IPS-18a (cell line): ENCODE data around the gene VPS4B.

Experiments used
- H3K27ac ChIP-seq: one replicate; pipeline ENCODE4 v1.5.1; 2013; ENCODE audit warnings: low read length
- H3K27me3 ChIP-seq: one replicate; pipeline ENCODE4 v1.6.1; 2013; ENCODE audit warnings: mild to moderate bottlenecking, low read length; ENCODE audit not compliant: control insufficient read depth, insufficient read depth
- H3K36me3 ChIP-seq: one replicate; pipeline ENCODE4 v1.6.1; 2013; ENCODE audit warnings: low read depth, low read length; ENCODE audit not compliant: control insufficient read depth
- H3K4me1 ChIP-seq: one replicate; pipeline ENCODE4 v1.6.1; 2013; ENCODE audit warnings: low read depth, low read length; ENCODE audit not compliant: control insufficient read depth
- H3K4me3 ChIP-seq: one replicate; pipeline ENCODE4 v1.5.1; 2013; ENCODE audit warnings: low read length
- H3K9ac ChIP-seq: one replicate; pipeline ENCODE4 v1.6.1; 2013; ENCODE audit warnings: mild to moderate bottlenecking, low read length, moderate library complexity
- H3K9me3 ChIP-seq: one replicate; pipeline ENCODE4 v1.6.1; 2013; ENCODE audit warnings: low read depth, low read length; ENCODE audit not compliant: control insufficient read depth

The VPS4B gene

DNA sequence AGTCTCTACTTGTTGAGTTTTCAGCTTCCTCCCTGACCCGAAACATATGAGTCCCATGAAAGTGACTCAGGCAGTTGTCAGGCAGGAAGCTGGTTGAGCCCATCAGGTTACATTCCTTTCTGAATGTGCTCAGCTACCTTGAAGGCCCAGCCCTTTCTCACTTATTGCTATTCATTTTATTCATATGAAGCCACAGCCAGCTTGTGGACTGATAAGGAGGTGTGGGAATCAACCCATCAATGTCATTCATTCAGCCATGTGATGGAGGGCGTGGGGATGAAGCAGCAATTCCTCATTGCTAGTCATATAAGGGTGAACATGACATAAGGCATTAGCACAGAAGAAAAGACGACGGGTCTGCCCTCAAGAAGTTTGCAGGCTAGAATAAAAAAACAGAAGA, 5.3 kb upstream of the VPS4B start:
- Histone ChIP-seq H3K9ac (no peak overlapping the region), H3K4me3 (no peak overlapping the region), H3K9me3 (no peaks in the 10 kb centered on the region), H3K4me1 (no peaks in the 10 kb centered on the region), H3K27ac (no peak overlapping the region), H3K36me3 (no peaks in the 10 kb centered on the region), H3K27me3 (no peaks in the 10 kb centered on the region)

GRCh38 chr18:63422864-63423304, 608 bp upstream of the VPS4B start:
- peak overlapping the region; percentile 10 for H3K27ac ChIP-seq
- H3K27me3 ChIP-seq: no peaks in the 10 kb centered on the region

DNA sequence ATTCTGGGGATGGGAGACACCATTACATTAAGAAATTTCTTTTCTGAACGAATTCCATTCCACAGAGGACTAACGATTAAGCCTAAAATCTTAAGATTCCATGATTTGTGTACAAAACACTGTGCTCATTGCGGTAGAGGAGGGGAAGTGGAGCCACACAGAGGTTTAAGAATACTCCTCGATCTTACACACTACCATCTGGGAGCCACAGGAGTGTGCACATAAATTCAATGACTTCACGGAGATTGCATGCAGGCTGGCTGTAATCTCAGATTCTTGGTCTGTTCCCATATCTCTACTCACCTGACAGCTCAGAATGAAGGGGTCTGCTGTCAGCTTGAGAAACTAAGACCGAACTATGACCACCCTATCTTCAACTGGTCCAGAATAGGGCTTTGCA, 762 bp downstream of the VPS4B start:
- H3K36me3 ChIP-seq: peaks cover 3% of the 10 kb centered on the region
- peak overlapping the region; percentile 95 for H3K9ac ChIP-seq
- H3K9me3 ChIP-seq: no peaks in the 10 kb centered on the region
- H3K4me3 ChIP-seq: peak overlapping the region; percentile 80
- no peaks in the 10 kb centered on the region for H3K27me3 ChIP-seq
- peak overlapping the region; percentile 4 for H3K27ac ChIP-seq
- H3K4me1 ChIP-seq: no peaks in the 10 kb centered on the region

More at GRCh38 chr18:63422864-63423304, 608 bp upstream of the VPS4B start:
- H3K9me3 ChIP-seq: no peaks in the 10 kb centered on the region
- H3K4me1 ChIP-seq: no peaks in the 10 kb centered on the region
- peaks cover 3% of the 10 kb centered on the region for H3K36me3 ChIP-seq
- H3K4me3 ChIP-seq: peak overlapping the region; percentile 80
- peak overlapping the region; percentile 95 for H3K9ac ChIP-seq

- Histone ChIP-seq H3K27me3 (no peaks in the 10 kb centered on the region), H3K4me3 (no peak overlapping the region), H3K9ac (no peak overlapping the region), H3K27ac (no peak overlapping the region), H3K9me3 (no peaks in the 10 kb centered on the region), H3K36me3 (peaks cover 54% of the 10 kb centered on the region), H3K4me1 (no peaks in the 10 kb centered on the region)
Observed at GRCh38 chr18:63412953-63413352, 9.3 kb downstream of the VPS4B start.

DNA sequence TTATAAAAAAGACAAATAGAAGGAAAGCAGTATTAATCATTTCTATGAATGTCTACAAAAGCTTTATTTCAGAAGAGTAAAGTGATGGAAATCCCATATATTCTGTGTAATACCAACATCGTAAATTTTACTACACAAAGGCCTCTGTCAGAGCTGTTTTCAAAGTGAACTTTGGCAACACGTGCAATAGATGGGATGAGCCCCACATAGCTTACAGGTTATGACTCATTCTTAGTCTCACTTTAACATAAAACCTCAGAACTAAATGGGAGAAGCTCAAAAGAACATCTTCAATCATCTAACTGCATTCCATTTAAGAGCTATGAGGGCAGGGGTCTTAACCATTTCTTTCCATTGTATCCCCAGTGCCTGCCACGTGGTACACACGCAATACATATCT, 11.5 kb downstream of the VPS4B start:
- Histone ChIP-seq H3K36me3 (peaks cover 65% of the 10 kb centered on the region), H3K27me3 (no peaks in the 10 kb centered on the region), H3K9ac (no peak overlapping the region), H3K4me1 (no peaks in the 10 kb centered on the region), H3K4me3 (no peak overlapping the region), H3K9me3 (no peaks in the 10 kb centered on the region), H3K27ac (no peak overlapping the region)

DNA sequence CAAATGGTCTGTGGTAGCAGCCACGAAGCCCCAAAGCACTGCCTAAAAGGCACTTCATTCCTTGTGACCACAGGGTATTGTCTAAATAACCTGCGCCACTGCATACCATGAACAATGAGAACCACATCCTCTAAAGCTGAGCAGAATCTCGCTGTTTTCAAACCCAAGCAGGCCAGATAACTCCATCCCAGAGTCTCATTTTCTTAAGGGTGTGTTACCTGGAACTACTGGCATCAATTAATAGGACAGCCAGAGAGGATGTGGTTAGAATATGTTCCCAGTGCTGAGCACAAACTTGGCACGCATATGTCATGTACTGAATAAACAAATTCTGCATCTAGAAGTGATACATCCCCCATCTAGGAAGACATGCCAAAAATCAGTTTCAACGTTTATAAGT, 13.0 kb downstream of the VPS4B start:
- Histone ChIP-seq H3K4me3 (no peak overlapping the region), H3K4me1 (no peaks in the 10 kb centered on the region), H3K9ac (no peak overlapping the region), H3K27me3 (no peaks in the 10 kb centered on the region), H3K27ac (no peak overlapping the region), H3K9me3 (no peaks in the 10 kb centered on the region), H3K36me3 (peaks cover 53% of the 10 kb centered on the region)

DNA sequence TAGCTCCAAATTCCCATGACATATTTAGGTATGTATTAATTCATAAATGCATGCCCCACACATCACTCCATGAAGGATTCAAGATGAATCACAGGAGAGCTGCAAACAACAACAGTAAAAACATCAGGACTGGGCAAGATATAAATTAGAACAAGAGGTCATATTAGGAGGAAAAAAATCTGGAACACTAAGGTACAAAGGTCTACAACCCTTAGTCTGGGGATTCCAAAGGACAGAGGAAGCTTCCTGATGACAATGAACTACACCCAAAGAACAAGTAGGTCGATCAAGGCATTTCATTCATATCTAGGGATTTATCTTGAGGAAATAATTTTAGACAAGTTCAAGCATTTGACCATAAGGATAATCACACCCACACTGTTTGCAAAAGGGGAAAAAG, 14.5 kb downstream of the VPS4B start:
- Histone ChIP-seq H3K27me3 (no peaks in the 10 kb centered on the region), H3K9me3 (no peaks in the 10 kb centered on the region), H3K4me3 (no peak overlapping the region), H3K27ac (no peak overlapping the region), H3K9ac (no peak overlapping the region), H3K36me3 (peaks cover 64% of the 10 kb centered on the region), H3K4me1 (no peaks in the 10 kb centered on the region)

DNA sequence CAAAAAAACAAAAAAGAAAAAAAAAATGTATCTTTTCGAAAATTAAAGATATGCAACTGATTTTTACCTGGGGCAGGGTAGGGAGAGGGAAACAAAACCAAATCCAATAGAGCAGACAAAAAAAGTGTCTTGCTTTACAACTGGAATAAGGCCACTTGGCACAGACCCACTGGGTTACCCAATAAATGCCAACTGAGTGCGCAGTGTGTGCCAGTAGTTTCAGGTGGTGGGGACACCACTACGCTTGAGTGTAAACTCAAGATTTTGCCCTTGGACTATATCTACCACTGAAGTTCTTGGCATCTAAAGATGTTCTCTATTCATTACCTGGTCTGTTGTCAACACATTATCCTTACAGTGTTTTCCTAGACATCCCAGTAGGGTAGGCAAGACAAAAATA, 16.3 kb downstream of the VPS4B start:
- no peaks in the 10 kb centered on the region for H3K4me1 ChIP-seq
- no peak overlapping the region for H3K9ac ChIP-seq
- H3K27me3 ChIP-seq: no peaks in the 10 kb centered on the region
- no peak overlapping the region for H3K4me3 ChIP-seq
- no peaks in the 10 kb centered on the region for H3K9me3 ChIP-seq
- H3K27ac ChIP-seq: no peak overlapping the region
- H3K36me3 ChIP-seq: peaks cover 76% of the 10 kb centered on the region

DNA sequence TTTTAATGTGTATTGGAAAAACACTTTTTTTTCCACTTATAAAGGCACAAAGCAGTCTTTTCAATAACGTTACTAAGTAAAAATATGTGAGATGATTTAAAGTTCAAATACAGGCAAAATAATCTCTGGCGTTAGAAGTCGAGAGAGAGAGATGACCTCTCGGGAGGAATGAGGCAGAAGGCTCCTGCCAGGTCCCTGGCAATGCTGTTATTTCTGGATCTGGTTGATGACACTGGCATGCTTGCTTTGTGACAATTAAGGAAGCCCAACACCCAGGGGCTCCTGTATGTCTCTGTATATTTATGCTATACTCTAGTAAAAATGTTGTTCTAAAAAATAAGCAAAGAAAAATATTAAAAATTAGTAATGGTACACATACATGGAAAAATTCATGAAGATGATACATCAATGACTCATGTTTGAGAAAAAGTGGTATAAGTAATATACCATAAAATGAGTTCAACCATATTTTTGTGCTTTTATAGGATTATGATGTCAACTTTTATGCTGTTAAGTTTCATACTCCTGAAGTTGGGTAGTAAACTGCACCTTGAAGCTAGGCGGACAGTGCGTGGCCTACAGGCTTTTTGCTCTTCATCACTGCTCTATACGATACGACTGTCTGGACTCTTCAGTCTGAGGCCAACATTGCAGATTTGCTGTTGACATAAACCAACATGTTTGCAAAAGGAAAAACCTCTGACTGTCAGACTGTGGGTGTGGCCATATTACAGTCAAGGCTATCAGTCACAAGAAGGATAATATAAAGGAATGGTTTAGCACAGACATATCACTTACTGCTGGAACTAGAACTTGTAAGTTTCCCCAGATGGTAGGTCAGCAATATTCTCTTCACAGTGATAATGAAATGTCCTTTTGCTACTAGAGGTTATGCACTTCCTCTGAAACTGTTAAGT, 19.8 kb downstream of the VPS4B start:
- Histone ChIP-seq H3K4me1 (no peaks in the 10 kb centered on the region), H3K9me3 (no peaks in the 10 kb centered on the region), H3K36me3 (peaks cover 71% of the 10 kb centered on the region)

DNA sequence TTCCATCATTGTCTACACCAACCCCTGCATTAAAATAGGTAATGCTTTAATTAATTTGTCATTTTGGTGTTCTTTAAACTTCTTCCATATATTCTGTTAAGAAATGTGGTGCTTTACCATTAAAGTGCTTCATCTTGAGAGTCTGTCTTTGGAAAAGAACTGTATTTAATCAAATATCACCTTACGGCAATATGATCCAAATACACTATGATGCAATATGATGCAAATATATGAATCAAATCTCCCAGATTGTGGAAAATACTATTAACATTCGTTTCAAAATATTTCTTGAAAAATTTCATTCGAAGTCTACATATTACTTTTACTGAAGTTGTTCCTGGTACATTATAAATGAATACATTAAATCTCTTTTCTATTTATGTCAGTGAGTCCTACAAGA, 23.0 kb downstream of the VPS4B start:
- H3K27me3 ChIP-seq: no peaks in the 10 kb centered on the region
- H3K4me1 ChIP-seq: no peaks in the 10 kb centered on the region
- H3K4me3 ChIP-seq: no peak overlapping the region
- no peak overlapping the region for H3K9ac ChIP-seq
- H3K27ac ChIP-seq: no peak overlapping the region
- H3K36me3 ChIP-seq: peaks cover 87% of the 10 kb centered on the region
- no peaks in the 10 kb centered on the region for H3K9me3 ChIP-seq

More for the DNA sequence above, 19.8 kb downstream of the VPS4B start:
- Histone ChIP-seq H3K27me3 (no peaks in the 10 kb centered on the region), H3K9ac (no peak overlapping the region), H3K27ac (no peak overlapping the region), H3K4me3 (no peak overlapping the region)

GRCh38 chr18:63397349-63397748, 24.9 kb downstream of the VPS4B start:
- H3K9ac ChIP-seq: no peak overlapping the region
- H3K4me3 ChIP-seq: no peak overlapping the region
- no peak overlapping the region for H3K27ac ChIP-seq
- no peaks in the 10 kb centered on the region for H3K27me3 ChIP-seq
- H3K4me1 ChIP-seq: no peaks in the 10 kb centered on the region
- H3K36me3 ChIP-seq: peaks cover 77% of the 10 kb centered on the region
- no peaks in the 10 kb centered on the region for H3K9me3 ChIP-seq

- Histone ChIP-seq H3K4me3 (no peak overlapping the region), H3K9me3 (no peaks in the 10 kb centered on the region), H3K4me1 (no peaks in the 10 kb centered on the region), H3K27me3 (no peaks in the 10 kb centered on the region), H3K27ac (no peak overlapping the region), H3K36me3 (peaks cover 71% of the 10 kb centered on the region), H3K9ac (no peak overlapping the region)
Observed at GRCh38 chr18:63395503-63395902, 26.8 kb downstream of the VPS4B start.
